Ammon's horn (tissue), 1 donor: ENCODE measurements around the gene TMEM184C.

ENCODE experiments used
- DNase-seq: peaks from one replicate; pipeline ENCODE4 v3.0.0-alpha.2; 2016; ENCODE audit warnings: low spot score

Gene TMEM184C

GRCh38 chr4:147655639-147656038 lies 38.4 kb downstream of the TMEM184C start:
- no peak for DNase-seq

GRCh38 chr4:147658501-147658900 lies 41.3 kb downstream of the TMEM184C start:
- no peak for DNase-seq

- no peak for DNase-seq
Measured at GRCh38 chr4:147674073-147674472, 56.9 kb downstream of the TMEM184C start.

GRCh38 chr4:147674496-147674895 lies 57.3 kb downstream of the TMEM184C start:
- DNase-seq, result no peak

GRCh38 chr4:147678106-147678505 lies 60.9 kb downstream of the TMEM184C start:
- DNase-seq, result no peak

- DNase-seq, result no peak
Measured at GRCh38 chr4:147678796-147679549, 61.8 kb downstream of the TMEM184C start.

- no peak for DNase-seq
Measured at GRCh38 chr4:147682755-147683154, 65.6 kb downstream of the TMEM184C start.

GRCh38 chr4:147683188-147683591 lies 66.0 kb downstream of the TMEM184C start:
- peak; percentile 35 for DNase-seq

- peak; percentile 96 for DNase-seq
Measured at GRCh38 chr4:147683717-147684700, 66.8 kb downstream of the TMEM184C start, which contains the start of gene PRMT9. TSS of gene PRMT9 (minus strand) at chr4:147684163. CDS start at chr4:147683987, 176 bp downstream.

GRCh38 chr4:147689067-147689466 lies 71.9 kb downstream of the TMEM184C start:
- no peak for DNase-seq

GRCh38 chr4:147691820-147692219 lies 74.6 kb downstream of the TMEM184C start:
- DNase-seq, result no peak

- DNase-seq, result no peak
Measured at GRCh38 chr4:147693218-147693617, 76.0 kb downstream of the TMEM184C start.

GRCh38 chr4:147696866-147697265 lies 79.7 kb downstream of the TMEM184C start:
- no peak for DNase-seq

GRCh38 chr4:147704846-147705245 lies 87.6 kb downstream of the TMEM184C start:
- no peak for DNase-seq

- DNase-seq, result peak; percentile 61
Measured at GRCh38 chr4:147707892-147708672, 90.9 kb downstream of the TMEM184C start.

GRCh38 chr4:147709999-147710398 lies 92.8 kb downstream of the TMEM184C start:
- no peak for DNase-seq

- DNase-seq, result no peak
Measured at GRCh38 chr4:147714575-147715401, 97.6 kb downstream of the TMEM184C start.

GRCh38 chr4:147717878-147718277 lies 100.7 kb downstream of the TMEM184C start:
- no peak for DNase-seq
